Effector memory CD4-positive, alpha-beta T cell (primary cell): ENCODE results near the gene GFRA3.

Experiments used
- DNase-seq, 3 donors: peaks; one replicate each; pipeline ENCODE4 v3.0.0-alpha.2; 2020
- H3K27ac ChIP-seq: 2 replicates; pipeline ENCODE4 v1.7.0; 2013; ENCODE audit warnings: mild to moderate bottlenecking, low read length, moderate library complexity; ENCODE audit not compliant: insufficient read depth, poor library complexity, severe bottlenecking
- H3K27me3 ChIP-seq: replicated peaks from 2 replicates; pipeline ENCODE4 v1.7.0; 2013; ENCODE audit warnings: mild to moderate bottlenecking, low read length; ENCODE audit not compliant: insufficient read depth, control insufficient read depth, poor library complexity, severe bottlenecking
- H3K36me3 ChIP-seq: 2 replicates; pipeline ENCODE4 v1.7.0; 2013; ENCODE audit warnings: mild to moderate bottlenecking, low read length, moderate library complexity; ENCODE audit not compliant: control insufficient read depth, insufficient read depth
- H3K4me1 ChIP-seq: 2 replicates; pipeline ENCODE4 v1.7.0; 2013; ENCODE audit warnings: low read length, mild to moderate bottlenecking; ENCODE audit not compliant: control insufficient read depth, insufficient read depth, poor library complexity, severe bottlenecking
- H3K4me3 ChIP-seq: 2 replicates; pipeline ENCODE4 v1.7.0; 2013; ENCODE audit warnings: low read length, low read depth, mild to moderate bottlenecking; ENCODE audit not compliant: insufficient read depth, poor library complexity, severe bottlenecking
- H3K9me3 ChIP-seq: 2 replicates; pipeline ENCODE4 v1.7.0; 2013; ENCODE audit warnings: mild to moderate bottlenecking, low read length, moderate library complexity; ENCODE audit not compliant: control insufficient read depth

GFRA3 gene

GRCh38 chr5:138280915-138281314, 6.5 kb upstream of the GFRA3 start:
- Histone ChIP-seq H3K4me3 (no peak overlapping the region), H3K9me3 (no peaks in the 10 kb centered on the region), H3K36me3 (no peaks in the 10 kb centered on the region), H3K4me1 (no peaks in the 10 kb centered on the region), H3K27me3 (no peaks in the 10 kb centered on the region), H3K27ac (no peak overlapping the region)
- DNase-seq, result no peak

- Histone ChIP-seq H3K27me3 (no peaks in the 10 kb centered on the region), H3K27ac (no peak overlapping the region), H3K4me1 (no peaks in the 10 kb centered on the region), H3K9me3 (no peaks in the 10 kb centered on the region), H3K4me3 (no peak overlapping the region), H3K36me3 (no peaks in the 10 kb centered on the region)
- DNase-seq, result no peak
These were observed 2.1 kb upstream of the GFRA3 start for GRCh38 chr5:138276402-138277054.

DNA sequence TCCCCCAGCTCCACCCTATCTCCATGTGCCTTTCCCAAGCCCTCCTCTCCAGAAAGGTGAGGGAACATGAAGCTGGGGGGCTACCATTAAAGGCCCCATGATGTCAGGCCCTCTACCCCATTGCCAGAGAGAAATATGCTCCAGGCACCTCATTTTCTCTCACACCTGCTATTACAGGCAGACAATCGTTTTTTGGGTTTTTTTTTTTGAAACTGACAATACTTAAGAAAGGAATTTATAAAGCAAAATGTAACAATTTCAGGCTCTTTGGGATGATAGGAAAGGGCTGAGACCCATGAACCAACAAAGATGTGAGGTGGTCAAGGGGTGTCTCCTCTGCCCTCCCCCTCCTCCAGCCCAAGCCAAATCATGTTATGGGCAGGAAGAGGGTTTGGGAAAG, 1.5 kb upstream of the GFRA3 start:
- DNase-seq, result no peak
- H3K4me1 ChIP-seq, result no peaks in the 10 kb centered on the region
- H3K4me3 ChIP-seq, result no peak overlapping the region
- no peaks in the 10 kb centered on the region for H3K27me3 ChIP-seq
- H3K9me3 ChIP-seq, result no peaks in the 10 kb centered on the region
- H3K36me3 ChIP-seq, result no peaks in the 10 kb centered on the region
- H3K27ac ChIP-seq, result no peak overlapping the region

GRCh38 chr5:138275379-138275782, 960 bp upstream of the GFRA3 start:
- Histone ChIP-seq H3K9me3 (no peaks in the 10 kb centered on the region), H3K4me1 (no peaks in the 10 kb centered on the region), H3K4me3 (no peak overlapping the region), H3K27ac (no peak overlapping the region), H3K27me3 (no peaks in the 10 kb centered on the region), H3K36me3 (no peaks in the 10 kb centered on the region)
- no peak for DNase-seq

DNA sequence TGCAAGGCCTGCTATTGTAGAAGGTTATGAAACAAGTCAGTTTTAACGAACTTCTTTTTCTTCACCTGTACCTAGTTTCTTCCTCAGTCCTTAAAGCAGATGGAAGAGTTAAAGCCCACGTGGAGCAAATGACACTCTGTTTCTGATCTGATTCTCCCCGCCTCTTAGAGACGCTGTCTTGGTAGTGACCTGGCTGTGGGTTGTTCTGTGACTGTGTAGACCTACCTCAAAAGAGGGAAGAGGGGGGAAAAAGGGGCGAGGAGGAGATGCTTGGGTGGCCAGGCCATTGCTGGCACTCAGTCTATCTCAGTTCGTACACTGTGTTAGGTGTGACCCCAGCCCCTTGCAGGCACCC, 610 bp downstream of the GFRA3 start:
- H3K4me3 ChIP-seq, result no peak overlapping the region
- no peaks in the 10 kb centered on the region for H3K36me3 ChIP-seq

DNA sequence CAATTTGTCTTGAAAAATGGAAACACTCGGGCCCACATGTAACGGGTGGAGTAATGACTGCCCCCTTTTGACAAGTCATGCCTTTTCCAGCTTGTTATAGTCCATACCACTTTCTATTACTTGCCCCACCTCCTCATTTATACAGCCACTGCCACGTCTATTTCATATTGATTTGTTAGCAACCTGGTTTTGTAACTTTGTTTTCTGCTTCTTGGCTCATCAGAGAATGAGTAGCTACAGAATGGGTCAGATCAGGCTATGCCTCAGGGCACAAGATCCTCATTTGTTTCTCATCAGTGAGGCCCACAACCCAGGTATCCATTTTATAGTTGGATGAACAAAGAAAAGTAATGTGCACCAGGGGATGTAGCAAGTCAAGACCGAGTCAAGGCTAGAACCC, 1.7 kb downstream of the GFRA3 start:
- DNase-seq, result no peak
- H3K9me3 ChIP-seq, result no peaks in the 10 kb centered on the region
- no peak overlapping the region for H3K4me3 ChIP-seq
- no peaks in the 10 kb centered on the region for H3K36me3 ChIP-seq
- H3K4me1 ChIP-seq, result no peaks in the 10 kb centered on the region
- no peak overlapping the region for H3K27ac ChIP-seq
- no peaks in the 10 kb centered on the region for H3K27me3 ChIP-seq

More for the DNA sequence above, 610 bp downstream of the GFRA3 start:
- DNase-seq, result no peak
- H3K27ac ChIP-seq, result no peak overlapping the region
- no peaks in the 10 kb centered on the region for H3K4me1 ChIP-seq
- H3K9me3 ChIP-seq, result no peaks in the 10 kb centered on the region
- H3K27me3 ChIP-seq, result no peaks in the 10 kb centered on the region

GRCh38 chr5:138271281-138271680, 3.1 kb downstream of the GFRA3 start:
- no peaks in the 10 kb centered on the region for H3K9me3 ChIP-seq
- H3K36me3 ChIP-seq, result no peaks in the 10 kb centered on the region
- no peaks in the 10 kb centered on the region for H3K4me1 ChIP-seq
- no peak for DNase-seq
- H3K4me3 ChIP-seq, result no peak overlapping the region
- H3K27ac ChIP-seq, result no peak overlapping the region
- H3K27me3 ChIP-seq, result no peaks in the 10 kb centered on the region

- Histone ChIP-seq H3K27me3 (no peaks in the 10 kb centered on the region), H3K9me3 (no peaks in the 10 kb centered on the region), H3K36me3 (no peaks in the 10 kb centered on the region), H3K4me1 (no peaks in the 10 kb centered on the region), H3K27ac (no peak overlapping the region), H3K4me3 (no peak overlapping the region)
- DNase-seq, result no peak
These were observed 10.2 kb downstream of the GFRA3 start for GRCh38 chr5:138264183-138264582.

DNA sequence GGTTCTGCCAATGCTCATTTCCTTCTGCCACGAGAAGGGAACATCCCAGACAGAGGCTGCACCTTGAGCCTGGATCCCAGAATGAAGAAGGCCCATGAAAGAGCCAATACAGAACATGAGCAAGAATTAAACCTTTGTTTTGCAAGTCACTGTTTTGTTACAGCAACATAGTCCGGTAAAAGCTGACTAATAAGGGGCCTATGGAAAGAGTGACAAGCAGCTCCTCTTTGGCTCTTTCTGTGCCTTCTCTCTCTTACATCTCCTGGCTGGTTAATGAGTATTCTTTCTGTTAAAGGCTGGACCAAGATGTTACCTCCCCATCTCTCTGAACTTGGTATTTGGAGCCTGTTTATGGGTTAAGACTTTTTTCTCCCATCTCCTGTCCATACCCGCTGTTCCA, 10.8 kb downstream of the GFRA3 start:
- H3K4me3 ChIP-seq, result no peak overlapping the region
- H3K36me3 ChIP-seq, result no peaks in the 10 kb centered on the region
- H3K27me3 ChIP-seq, result no peaks in the 10 kb centered on the region
- DNase-seq, result no peak
- H3K27ac ChIP-seq, result no peak overlapping the region
- no peaks in the 10 kb centered on the region for H3K9me3 ChIP-seq
- no peaks in the 10 kb centered on the region for H3K4me1 ChIP-seq

DNA sequence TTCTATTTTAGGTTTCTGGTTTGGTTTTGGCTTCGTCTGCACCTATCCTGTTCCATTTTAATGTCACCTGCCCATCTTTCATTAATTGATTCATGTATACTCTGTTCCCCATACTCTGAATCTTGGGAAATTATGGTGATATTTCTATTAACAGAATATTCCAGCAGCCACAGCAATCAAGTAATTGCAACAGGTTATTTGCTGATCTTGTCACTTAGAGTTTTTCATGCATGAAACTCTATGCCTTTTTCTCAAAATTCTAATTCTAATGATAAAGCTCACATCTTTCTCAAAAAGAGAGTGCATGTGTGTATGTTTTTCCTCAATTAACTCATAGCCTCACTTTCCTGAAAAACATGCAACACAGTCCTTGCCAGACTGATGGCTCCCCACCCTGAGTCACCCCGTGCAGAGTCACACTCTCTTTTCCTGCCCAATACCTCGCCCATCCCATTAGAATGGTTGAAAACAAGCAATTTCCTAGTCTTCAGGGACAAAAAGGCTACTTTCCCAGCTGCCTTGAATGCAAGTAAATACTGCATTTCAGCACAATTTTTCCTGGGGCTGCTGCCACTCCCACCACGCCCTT, 15.6 kb downstream of the GFRA3 start:
- H3K4me3 ChIP-seq, result no peak overlapping the region
- no peaks in the 10 kb centered on the region for H3K4me1 ChIP-seq
- H3K27me3 ChIP-seq, result no peaks in the 10 kb centered on the region
- no peak for DNase-seq
- no peaks in the 10 kb centered on the region for H3K36me3 ChIP-seq
- no peaks in the 10 kb centered on the region for H3K9me3 ChIP-seq
- no peak overlapping the region for H3K27ac ChIP-seq
